ENCODE data around the gene NT5C. TPM values are rescaled to one million over a fixed set of nuclear protein-coding genes. Genes with fewer than 3 reads are reported as not detected.
A peak's percentile ranks its signal among the peaks of the same experiment; 100 is the strongest.
"Not testable (repeated sequence)": the region's sequence is repeated elsewhere in the genome, so short reads cannot be mapped to it uniquely, and the experiment has no call there.

NT5C gene
- total RNA-seq, result 80.0 and 80.1 TPM in 2 replicates

DNA sequence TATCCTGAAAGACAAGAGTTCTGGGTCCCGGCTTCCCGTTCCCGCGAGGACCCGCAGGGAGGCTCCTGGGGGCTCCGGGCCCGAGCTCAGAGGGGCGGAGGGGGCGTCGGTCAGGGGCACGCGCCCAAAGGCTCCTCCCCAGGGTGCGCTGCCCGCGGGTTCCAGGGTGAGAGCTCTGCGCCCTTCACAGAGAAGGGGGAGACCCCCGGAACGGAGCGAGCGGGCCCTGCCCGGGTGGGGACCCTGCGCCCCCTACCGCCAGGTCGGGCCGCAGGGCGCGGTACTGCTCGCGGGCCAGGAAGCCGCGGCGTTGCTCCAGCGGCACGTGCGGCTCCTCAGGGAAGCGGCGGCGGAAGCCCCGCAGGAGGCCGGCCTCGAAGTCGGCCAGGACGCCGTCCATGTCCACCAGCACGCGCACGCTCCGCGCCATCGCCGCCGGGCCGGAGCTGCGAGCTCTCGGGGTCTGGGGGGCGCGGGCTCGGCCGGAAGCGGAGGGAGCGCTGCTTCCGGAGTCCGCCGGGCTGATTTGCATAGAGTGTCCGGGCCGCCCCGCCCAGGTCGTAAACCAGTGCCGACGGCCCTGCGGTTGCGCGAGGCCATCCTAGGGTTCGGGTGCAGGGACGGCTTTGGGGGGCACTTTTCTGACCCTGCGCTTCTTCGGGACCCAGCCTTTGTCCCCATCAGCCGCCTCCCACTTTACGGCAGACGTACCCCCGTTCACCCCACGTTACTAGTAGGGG lies at the start of gene NT5C:
TSS of gene NT5C (minus strand) at position 465 of the 740 bp plus-strand sequence. CDS start at position 430, 35 bp downstream.
- intact Hi-C loops (cut with micrococcal nuclease), result loop anchor here (1.0 to 5.0 kb wide), 7 partner anchors 17 to 170 kb away; partner anchors contain the start of genes GGA3, JPT1, KCTD2 and MRPS7
- Mint-ChIP-seq H3K4me1 (ENCODE audit: low read depth) (peaks cover 12% of the 10 kb centered on the region), H3K27me3 (ENCODE audit: insufficient read depth) (no peaks in the 10 kb centered on the region), H3K36me3 (ENCODE audit: low read depth) (peaks cover 21% of the 10 kb centered on the region), H3K4me3 (peak within 1 kb of the TSS; percentile 92), H3K27ac (peak within 1 kb of the TSS; percentile 88), H3K9me3 (no peaks in the 10 kb centered on the region)
- DNase-seq (ENCODE audit: low spot score), result peak; percentile 70

DNA sequence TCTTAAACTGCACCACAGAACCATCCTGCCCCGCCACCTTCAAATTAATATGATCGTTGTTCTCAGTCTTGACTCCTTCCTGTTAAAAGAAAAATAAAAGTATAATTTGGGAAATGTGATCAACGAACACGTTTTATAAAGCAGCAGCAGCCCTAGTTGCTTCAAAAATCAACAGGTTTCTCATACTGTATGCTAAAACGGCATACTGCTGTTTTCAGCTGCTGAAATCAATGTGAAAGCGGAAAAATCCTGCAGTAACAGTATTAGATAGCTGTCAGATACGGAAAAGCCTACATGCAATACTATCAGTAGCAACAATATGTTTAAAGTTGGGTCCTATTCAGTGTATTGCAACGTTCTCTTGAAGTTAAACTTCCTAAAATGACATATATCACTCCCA lies 49.6 kb upstream of the NT5C start:
- peak overlapping the region; percentile 99 for H3K4me3 Mint-ChIP-seq
- peaks cover 26% of the 10 kb centered on the region for H3K36me3 Mint-ChIP-seq (ENCODE audit: low read depth)
- peaks cover 42% of the 10 kb centered on the region for H3K4me1 Mint-ChIP-seq (ENCODE audit: low read depth)
- DNase-seq (ENCODE audit: low spot score), result no peak
- peak overlapping the region; percentile 87 for H3K27ac Mint-ChIP-seq
- no peaks in the 10 kb centered on the region for H3K9me3 Mint-ChIP-seq
- no peaks in the 10 kb centered on the region for H3K27me3 Mint-ChIP-seq (ENCODE audit: insufficient read depth)
- intact Hi-C loops (cut with micrococcal nuclease), result loop anchor here (1.0 to 10.0 kb wide), 2 partner anchors 8 to 224 kb away; partner anchors contain the start of gene GRB2

DNA sequence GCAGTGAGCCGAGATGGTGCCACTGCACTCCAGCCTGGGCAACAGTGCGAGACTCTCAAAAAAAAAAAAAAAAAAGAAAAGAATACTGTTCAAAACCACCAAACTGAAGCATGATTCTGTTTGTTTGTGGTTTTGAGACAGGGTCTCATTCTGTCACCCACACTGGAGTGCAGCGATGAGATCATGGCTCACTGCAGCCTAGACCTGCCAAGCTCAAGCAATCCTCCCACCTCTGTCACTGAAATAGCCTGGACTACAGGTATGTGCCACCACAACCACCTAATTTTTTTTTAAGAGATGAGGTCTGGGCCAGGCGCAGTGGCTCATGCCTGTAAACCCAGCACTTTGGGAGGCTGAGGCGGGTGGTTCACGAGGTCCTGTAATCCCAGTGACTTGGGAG lies 46.9 kb upstream of the NT5C start:
- intact Hi-C loops (cut with micrococcal nuclease), result no loop called here
- Mint-ChIP-seq H3K9me3 (no peaks in the 10 kb centered on the region), H3K4me3 (no peak overlapping the region), H3K4me1 (ENCODE audit: low read depth) (peaks cover 37% of the 10 kb centered on the region), H3K27me3 (ENCODE audit: insufficient read depth) (no peaks in the 10 kb centered on the region), H3K27ac (no peak overlapping the region), H3K36me3 (ENCODE audit: low read depth) (peaks cover 36% of the 10 kb centered on the region)
- DNase-seq (ENCODE audit: low spot score), result no peak

DNA sequence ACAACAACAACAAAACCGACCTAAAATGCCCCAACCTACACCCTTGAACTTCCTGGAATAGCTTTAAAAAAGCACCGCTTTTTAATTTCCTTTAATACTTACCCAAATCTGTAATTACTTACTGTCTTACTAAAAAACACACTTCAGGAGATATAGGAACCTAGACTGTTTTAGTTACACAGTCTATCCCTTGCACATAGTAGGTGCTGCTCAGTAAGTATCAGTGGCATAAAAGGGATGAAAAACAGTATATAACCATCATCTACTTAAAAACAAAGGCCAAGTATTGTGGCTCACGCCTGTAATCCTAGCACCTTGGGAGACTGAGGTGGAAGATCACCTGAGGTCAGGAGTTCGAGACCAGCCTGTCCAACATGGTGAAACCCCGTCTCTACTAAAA lies 45.1 kb upstream of the NT5C start:
- H3K27ac Mint-ChIP-seq, result peak overlapping the region; percentile 12
- peaks cover 40% of the 10 kb centered on the region for H3K4me1 Mint-ChIP-seq (ENCODE audit: low read depth)
- H3K4me3 Mint-ChIP-seq, result no peak overlapping the region

DNA sequence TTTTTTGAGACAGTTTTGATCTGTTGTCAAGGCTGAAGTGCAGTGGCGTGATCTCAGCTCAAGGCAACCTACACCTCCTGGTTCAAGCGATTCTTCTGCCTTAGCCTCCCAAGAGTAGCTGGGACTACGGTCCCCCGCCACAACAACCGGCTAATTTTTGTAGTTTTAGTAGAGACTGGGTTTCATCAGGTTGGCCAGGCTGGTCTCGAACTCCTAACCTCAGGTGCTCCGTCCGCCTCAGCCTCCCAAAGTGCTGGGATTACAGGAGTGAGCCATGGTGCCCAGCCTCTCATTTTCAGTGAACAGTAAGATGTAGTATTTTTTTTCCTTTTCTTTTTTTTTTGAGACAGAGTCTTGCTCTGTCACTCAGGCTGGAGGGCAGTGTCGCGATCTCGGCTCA lies 43.5 kb upstream of the NT5C start:
- Mint-ChIP-seq H3K9me3 (no peaks in the 10 kb centered on the region), H3K27ac (no peak overlapping the region), H3K27me3 (ENCODE audit: insufficient read depth) (no peaks in the 10 kb centered on the region), H3K4me3 (no peak overlapping the region), H3K36me3 (ENCODE audit: low read depth) (peaks cover 31% of the 10 kb centered on the region), H3K4me1 (ENCODE audit: low read depth) (peaks cover 32% of the 10 kb centered on the region)
- no peak for DNase-seq (ENCODE audit: low spot score)
- intact Hi-C loops (cut with micrococcal nuclease), result no loop called here

More for the DNA sequence above, 45.1 kb upstream of the NT5C start:
- Mint-ChIP-seq H3K36me3 (ENCODE audit: low read depth) (peaks cover 43% of the 10 kb centered on the region), H3K27me3 (ENCODE audit: insufficient read depth) (no peaks in the 10 kb centered on the region), H3K9me3 (no peaks in the 10 kb centered on the region)
- DNase-seq (ENCODE audit: low spot score), result no peak
- intact Hi-C loops (cut with micrococcal nuclease), result no loop called here

DNA sequence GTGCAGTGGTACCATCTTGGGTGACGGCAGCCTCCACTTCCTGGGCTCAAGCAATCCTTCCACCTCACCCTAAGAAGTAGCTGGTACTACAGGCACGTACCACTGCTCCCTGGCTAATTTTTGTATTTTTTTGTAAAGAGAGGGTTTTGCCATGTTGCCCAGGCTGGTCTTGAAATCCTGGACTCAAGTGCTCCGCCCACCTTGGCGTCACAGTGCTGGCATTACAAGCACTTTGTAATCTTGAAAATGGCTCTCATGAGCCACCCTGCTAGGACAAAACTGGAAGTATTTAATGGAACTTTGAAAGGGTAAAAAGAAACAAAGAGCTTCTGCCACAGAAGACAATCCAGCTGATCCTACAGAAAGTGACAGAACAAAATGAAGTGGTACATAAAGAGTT lies 42.0 kb upstream of the NT5C start:
- intact Hi-C loops (cut with micrococcal nuclease), result no loop called here
- peaks cover 20% of the 10 kb centered on the region for H3K4me1 Mint-ChIP-seq (ENCODE audit: low read depth)
- H3K27me3 Mint-ChIP-seq (ENCODE audit: insufficient read depth), result no peaks in the 10 kb centered on the region
- H3K36me3 Mint-ChIP-seq (ENCODE audit: low read depth), result peaks cover 29% of the 10 kb centered on the region
- no peaks in the 10 kb centered on the region for H3K9me3 Mint-ChIP-seq
- no peak overlapping the region for H3K27ac Mint-ChIP-seq
- no peak overlapping the region for H3K4me3 Mint-ChIP-seq
- DNase-seq (ENCODE audit: low spot score), result no peak

DNA sequence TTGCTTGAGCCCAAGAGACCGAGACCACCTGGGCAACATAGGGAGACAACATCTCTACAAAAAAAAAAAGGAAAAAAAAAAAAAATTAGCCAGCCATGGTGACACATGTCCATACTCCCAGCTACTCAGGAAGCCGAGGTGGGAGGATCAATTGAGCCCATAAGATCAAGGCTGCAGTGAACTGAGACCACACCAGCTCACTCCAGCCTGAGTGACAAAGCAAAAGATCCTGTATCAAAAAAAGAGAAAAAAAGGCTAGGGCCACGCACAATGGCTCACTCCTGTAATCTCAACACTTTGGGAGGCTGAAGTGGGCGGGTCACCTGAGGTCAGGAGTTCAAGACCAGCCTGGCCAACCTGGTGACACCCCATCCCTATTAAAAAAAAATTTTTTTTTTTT lies 37.5 kb upstream of the NT5C start:
- Mint-ChIP-seq H3K4me3 (no peak overlapping the region), H3K9me3 (no peaks in the 10 kb centered on the region), H3K36me3 (ENCODE audit: low read depth) (peaks cover 24% of the 10 kb centered on the region), H3K4me1 (ENCODE audit: low read depth) (peaks cover 7% of the 10 kb centered on the region), H3K27me3 (ENCODE audit: insufficient read depth) (no peaks in the 10 kb centered on the region), H3K27ac (no peak overlapping the region)
- DNase-seq (ENCODE audit: low spot score), result no peak
- intact Hi-C loops (cut with micrococcal nuclease), result no loop called here

DNA sequence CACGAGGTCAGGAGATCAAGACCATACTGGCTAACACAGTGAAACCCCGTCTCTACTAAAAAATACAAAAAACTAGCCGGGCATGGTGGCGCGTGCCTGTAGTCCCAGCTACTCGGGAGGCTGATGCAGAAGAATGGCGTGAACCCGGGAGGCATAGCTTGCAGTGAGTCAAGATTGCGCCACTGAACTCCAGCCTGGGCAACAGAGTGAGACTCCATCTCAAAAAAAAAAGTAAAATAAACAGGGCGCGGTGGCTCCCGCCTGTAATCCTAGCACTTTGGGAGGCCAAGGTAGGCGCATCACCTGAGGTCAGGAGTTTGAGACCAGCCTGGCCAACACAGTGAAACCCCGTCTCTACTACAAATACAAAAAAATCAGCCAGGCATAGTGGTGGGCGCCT lies 33.1 kb upstream of the NT5C start:
- DNase-seq (ENCODE audit: low spot score); intact Hi-C loops (cut with micrococcal nuclease); H3K4me1 Mint-ChIP-seq (ENCODE audit: low read depth); H3K27me3 Mint-ChIP-seq (ENCODE audit: insufficient read depth); H3K27ac Mint-ChIP-seq; H3K4me3 Mint-ChIP-seq; H3K9me3 Mint-ChIP-seq: not testable (repeated sequence)
- peaks cover 14% of the 10 kb centered on the region for H3K36me3 Mint-ChIP-seq (ENCODE audit: low read depth)

DNA sequence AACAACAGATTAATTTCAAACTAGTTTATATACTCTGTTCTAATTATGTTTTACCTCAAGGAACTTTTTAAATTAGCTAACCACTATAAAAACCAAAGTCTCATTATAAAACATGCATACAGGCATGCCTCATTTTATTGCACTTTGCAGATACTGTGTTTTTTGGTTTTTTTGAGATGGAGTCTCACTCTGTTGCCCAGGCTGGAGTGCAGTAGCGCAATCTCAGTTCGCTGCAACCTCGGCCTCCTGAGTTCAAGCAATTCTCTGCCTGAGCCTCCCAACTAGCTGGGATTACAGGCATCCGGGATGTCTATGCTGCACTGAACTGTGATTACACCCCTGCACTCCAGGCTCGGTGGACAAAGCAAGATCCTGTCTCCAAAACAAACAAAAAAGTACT lies 31.5 kb upstream of the NT5C start:
- Mint-ChIP-seq H3K4me1 (ENCODE audit: low read depth) (no peaks in the 10 kb centered on the region), H3K27ac (no peak overlapping the region), H3K9me3 (no peaks in the 10 kb centered on the region), H3K27me3 (ENCODE audit: insufficient read depth) (no peaks in the 10 kb centered on the region), H3K36me3 (ENCODE audit: low read depth) (peaks cover 16% of the 10 kb centered on the region), H3K4me3 (no peak overlapping the region)
- intact Hi-C loops (cut with micrococcal nuclease), result no loop called here
- DNase-seq (ENCODE audit: low spot score), result no peak

DNA sequence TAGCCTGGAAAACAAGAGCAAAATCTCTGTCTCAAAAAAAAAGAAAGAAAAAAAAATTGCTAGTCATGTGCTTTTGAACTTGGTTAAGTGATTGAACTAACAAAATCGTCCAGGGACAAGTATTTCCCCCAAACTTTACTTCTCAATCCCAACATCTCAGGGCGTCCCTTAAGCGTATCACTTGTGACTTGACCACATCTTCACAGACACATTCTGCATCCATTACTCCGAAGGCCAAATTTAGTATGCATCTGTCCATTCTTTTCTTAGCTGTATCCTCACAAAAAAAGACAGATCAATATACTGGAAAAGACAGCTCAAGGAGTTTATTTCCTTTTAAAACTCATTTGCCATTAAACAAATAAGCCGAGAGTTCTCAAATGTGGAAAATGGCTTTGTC lies 28.7 kb upstream of the NT5C start:
- Mint-ChIP-seq H3K27me3 (ENCODE audit: insufficient read depth) (no peaks in the 10 kb centered on the region), H3K4me3 (no peak overlapping the region), H3K4me1 (ENCODE audit: low read depth) (peaks cover 3% of the 10 kb centered on the region), H3K36me3 (ENCODE audit: low read depth) (peaks cover 9% of the 10 kb centered on the region), H3K9me3 (no peaks in the 10 kb centered on the region), H3K27ac (peak overlapping the region; percentile 34)
- intact Hi-C loops (cut with micrococcal nuclease), result no loop called here
- DNase-seq (ENCODE audit: low spot score), result no peak

DNA sequence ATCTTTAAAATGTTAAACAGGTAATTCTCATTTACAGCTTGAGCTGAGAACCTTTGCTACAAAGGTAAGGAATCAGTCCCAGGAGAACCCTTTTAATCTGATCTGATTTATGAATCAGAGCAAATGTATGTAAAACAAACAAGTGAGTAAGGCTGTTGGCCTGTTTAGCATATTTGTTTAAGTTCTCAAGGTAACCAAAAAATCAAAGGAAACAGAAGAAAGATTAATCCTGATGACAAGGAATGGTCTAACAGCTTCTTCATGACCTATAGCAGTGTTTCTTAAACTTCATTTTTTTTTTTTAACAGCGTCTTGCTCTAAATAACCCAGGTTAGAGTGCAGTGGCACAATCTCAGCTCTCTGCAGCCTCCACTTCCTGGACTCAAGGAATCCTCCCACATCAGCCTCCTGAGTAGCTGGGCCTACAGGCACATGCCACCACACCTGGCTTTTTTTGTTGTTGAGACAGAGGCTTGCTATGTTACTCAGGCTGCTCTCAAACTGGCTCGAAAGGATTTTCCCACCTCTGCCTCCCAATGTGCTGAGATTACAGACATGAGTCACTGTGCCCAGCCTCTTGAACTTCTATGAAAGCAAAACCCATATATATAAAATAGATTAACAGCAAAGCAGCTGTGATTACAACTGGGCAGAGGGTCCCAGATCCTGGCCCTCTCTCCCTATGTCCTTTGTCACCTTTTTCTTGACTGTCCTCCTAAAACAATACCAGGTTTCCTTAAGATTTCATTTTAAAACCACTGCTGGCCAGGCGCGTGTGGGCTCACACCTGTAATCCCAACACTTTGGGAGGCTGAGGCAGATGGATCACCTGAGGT lies 27.9 kb upstream of the NT5C start:
- intact Hi-C loops (cut with micrococcal nuclease), result no loop called here

DNA sequence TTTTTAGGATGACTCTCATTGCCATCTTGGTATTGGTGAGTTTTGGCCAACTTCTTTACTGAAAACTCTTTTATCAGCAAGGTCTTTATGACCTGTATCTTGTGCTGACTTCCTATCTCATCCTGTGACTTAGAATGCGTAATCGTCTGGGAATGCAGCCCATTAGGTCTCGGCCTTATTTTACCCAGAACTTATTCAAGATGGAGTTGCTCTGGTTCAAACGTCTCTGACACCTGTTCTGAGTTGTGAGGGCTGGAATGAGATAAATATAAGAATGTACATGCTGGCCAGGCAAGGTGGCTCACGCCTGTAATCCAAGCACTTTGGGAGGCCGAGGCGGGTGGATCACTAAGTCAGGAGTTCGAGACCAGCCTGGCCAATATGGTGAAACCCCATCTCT lies 26.9 kb upstream of the NT5C start:
- DNase-seq (ENCODE audit: low spot score); H3K27me3 Mint-ChIP-seq (ENCODE audit: insufficient read depth); H3K4me3 Mint-ChIP-seq; H3K9me3 Mint-ChIP-seq; H3K27ac Mint-ChIP-seq; H3K36me3 Mint-ChIP-seq (ENCODE audit: low read depth); intact Hi-C loops (cut with micrococcal nuclease): not testable (repeated sequence)
- peaks cover 13% of the 10 kb centered on the region for H3K4me1 Mint-ChIP-seq (ENCODE audit: low read depth)

More for the DNA sequence above, 27.9 kb upstream of the NT5C start:
- no peaks in the 10 kb centered on the region for H3K9me3 Mint-ChIP-seq
- DNase-seq (ENCODE audit: low spot score), result no peak
- H3K27me3 Mint-ChIP-seq (ENCODE audit: insufficient read depth), result no peaks in the 10 kb centered on the region
- H3K4me3 Mint-ChIP-seq, result no peak overlapping the region
- H3K4me1 Mint-ChIP-seq (ENCODE audit: low read depth), result peaks cover 11% of the 10 kb centered on the region
- peaks cover 9% of the 10 kb centered on the region for H3K36me3 Mint-ChIP-seq (ENCODE audit: low read depth)
- no peak overlapping the region for H3K27ac Mint-ChIP-seq

DNA sequence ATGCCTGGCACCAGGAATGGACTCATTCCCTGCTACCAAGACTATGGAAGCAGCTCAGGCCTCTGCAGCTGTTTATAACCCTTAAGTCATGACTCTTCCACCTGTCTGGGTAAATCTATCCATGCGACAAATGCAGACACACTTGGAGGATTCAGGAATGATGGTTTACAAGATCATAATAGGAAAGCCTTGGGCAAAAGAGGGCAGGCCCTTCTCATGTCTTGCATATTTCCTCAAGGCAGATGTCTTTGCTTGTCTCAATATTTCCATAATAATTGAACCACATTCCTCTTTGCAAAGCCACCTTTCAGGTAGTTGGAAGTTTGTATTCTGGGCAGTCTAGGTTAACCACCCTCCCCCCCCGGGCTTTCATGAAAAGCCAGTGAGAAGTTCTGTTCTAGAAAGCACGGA lies 23.7 kb upstream of the NT5C start:
- DNase-seq (ENCODE audit: low spot score), result no peak
- Mint-ChIP-seq H3K27me3 (ENCODE audit: insufficient read depth) (no peaks in the 10 kb centered on the region), H3K4me3 (no peak overlapping the region), H3K4me1 (ENCODE audit: low read depth) (peaks cover 28% of the 10 kb centered on the region), H3K36me3 (ENCODE audit: low read depth) (peaks cover 11% of the 10 kb centered on the region), H3K27ac (peak overlapping the region; percentile 70), H3K9me3 (no peaks in the 10 kb centered on the region)
- intact Hi-C loops (cut with micrococcal nuclease), result loop anchor here (2.0 kb wide), 1 partner anchor 16 kb away; no protein-coding TSS in a partner anchor

Measured in activated T-helper 1 cell treated with anti-CD3 and anti-CD28 coated beads, Interleukin-12 subunit alpha, Interleukin-12 subunit beta, Interleukin-2, Interleukin-4 antibody, amounts not matched to agents 30 ng/mL and 10 ng/mL and 1 ng/mL, durations not matched to agents 14 hours and 24 hours and 36 hours (primary cell).